ENCODE data around the gene TMEM123.

TMEM123 gene

GRCh38 chr11:102364991-102365390, 87.6 kb downstream of the TMEM123 start:
- no peak for DNase-seq (ENCODE audit: low read depth in 2 of 2)

GRCh38 chr11:102361086-102362031, 91.2 kb downstream of the TMEM123 start:
- no peak for DNase-seq (ENCODE audit: low read depth in 2 of 2)

DNA sequence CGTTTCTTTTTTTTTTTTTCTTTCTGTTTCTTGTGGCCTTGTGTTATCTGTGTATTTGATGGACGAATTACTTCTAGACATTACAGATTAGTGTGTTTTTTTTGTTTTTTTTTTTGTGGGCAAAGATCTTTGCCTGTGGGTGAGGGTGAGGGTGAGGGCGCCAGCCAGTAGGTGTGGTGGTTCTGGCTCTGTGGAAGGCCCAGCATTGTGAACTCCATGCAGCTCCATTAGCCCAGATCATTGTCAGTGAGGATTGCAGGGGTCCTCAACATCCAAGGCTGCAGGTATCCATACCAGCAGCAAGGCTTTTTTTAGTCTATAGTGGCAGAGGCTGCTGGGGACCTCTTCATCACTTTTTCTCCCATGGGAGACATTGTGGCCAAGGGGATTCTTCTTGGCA, 91.9 kb downstream of the TMEM123 start:
- DNase-seq (ENCODE audit: low read depth in 2 of 2), result no peak

DNA sequence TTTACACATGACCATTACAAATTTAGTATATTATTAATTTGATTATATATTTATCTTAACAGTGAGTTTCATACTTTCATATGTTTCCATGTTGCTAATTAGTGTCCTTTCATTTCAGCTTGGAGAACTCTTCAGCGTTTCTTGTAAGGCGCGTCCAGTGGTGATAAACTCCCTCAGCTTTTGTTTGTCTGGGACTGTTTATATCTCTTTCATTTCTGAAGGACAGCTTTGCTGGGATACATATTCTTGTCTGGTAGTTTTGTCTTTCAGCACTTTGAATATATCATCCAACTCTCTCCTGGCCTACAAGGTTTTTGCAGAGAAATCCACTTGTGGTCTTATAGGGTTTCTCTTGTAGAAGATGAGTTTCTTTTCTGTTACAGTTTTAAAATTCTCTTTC, 93.2 kb downstream of the TMEM123 start:
- no peak for DNase-seq (ENCODE audit: low read depth in 2 of 2)

DNA sequence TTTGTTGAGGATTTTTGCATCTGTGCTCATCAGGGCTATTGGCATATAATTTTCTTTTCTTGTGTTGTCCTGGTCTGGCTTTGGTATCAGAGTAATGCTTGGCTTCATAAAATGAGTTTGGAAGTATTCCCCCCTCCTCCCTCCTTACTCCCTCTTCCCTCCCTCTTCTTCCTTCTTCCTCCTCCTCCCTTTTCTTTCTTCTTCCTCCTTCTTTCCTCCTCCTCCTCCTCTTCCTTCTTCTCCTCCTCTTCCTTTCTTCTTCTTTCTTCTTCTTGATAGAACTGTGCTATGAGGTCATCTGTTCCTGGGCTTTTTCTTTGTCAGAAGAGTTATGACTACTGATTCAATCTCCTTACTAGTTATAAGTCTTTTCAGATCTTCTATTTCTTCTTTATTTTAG, 95.4 kb downstream of the TMEM123 start:
- no peak for DNase-seq (ENCODE audit: low read depth in 2 of 2)

DNA sequence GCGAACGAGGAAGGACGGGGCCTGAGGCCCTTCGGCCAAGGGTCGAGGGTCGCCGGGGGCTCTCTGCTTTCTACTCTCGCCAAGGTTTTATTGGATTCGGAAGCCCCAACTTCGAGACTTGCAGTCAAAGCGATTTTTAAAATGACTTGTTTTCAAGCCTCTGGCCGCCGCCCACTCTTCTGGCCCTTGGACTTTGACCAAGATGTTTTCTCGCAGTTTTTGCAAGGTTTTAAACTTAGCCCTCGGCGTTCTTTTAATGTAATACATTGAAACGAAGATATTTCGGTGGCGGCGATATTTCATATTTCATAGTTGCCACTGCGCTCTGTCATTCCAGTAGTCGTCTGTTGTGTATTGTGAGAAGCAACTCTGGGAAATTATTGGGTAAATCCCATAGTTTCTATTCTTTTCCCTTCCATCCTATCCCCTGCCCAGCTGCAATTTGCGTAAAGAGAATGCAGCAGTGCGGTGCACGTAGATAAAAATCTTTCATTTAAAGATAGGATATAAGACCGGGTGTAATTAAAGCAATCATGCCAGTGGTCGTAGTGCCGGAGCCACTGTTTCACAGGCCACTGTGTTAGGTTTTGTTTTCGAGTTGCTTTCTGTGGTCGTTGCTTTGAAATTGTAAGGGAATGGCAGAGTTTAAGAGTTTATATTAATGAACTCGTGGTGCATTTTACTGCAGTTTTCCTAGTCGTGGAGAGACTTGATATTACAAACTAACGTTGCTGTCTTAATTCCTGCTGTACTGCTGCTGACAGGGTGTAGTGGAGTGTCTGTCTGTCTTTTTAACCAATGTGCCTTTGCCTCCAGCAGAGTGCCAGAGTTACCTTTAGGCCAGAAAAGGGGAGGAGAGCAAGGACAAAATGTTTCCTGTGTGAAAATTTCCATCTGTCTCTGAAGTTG, 104.8 kb downstream of the TMEM123 start:
- DNase-seq (ENCODE audit: low read depth in 2 of 2), result no peak

GRCh38 chr11:102346748-102347461, 105.7 kb downstream of the TMEM123 start, which contains the start of gene BIRC2:
TSS of gene BIRC2 (plus strand) at chr11:102347214. CDS start at chr11:102349855, 2,641 bp downstream.
- DNase-seq (ENCODE audit: low read depth in 2 of 2), result peak; percentile 85 to 90

DNA sequence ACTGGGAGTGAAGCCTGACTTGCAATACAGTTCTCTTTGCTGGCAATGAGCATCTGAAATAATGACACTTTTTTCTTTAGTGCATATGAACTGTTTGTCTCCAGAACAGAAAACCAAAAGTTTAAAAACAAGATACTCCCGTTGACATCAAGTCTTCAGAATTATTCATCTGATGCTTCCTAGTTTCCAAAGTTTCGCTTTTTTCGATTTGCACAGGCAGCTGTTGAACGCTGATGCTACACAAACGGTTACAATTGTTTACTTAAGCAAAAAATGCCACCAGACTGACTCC, 106.2 kb downstream of the TMEM123 start:
- no peak for DNase-seq (ENCODE audit: low read depth in 2 of 2)
